Adrenal gland (tissue), 12 donors: ENCODE data around the gene CCNY. TPM values are rescaled to one million over a fixed set of nuclear protein-coding genes. Genes with fewer than 3 reads are reported as not detected.

ENCODE experiments used
- DNase-seq, 7 donors: peaks; one replicate each; pipeline ENCODE4 v3.0.0-alpha.2; 2019 to 2020
- H3K27ac ChIP-seq, 5 donors: fragments of 200-600 bp; sonication (generic) in 4 of 5; 1 replicate in 3 of 5; 2 replicates in 2 of 5; pipeline versions ENCODE4 v1.5.1 to v1.8.0; 2016 to 2020; ENCODE audit warnings: mild to moderate bottlenecking in 1 of 5
- H3K27me3 ChIP-seq: fragments of 200-600 bp; 2 replicates; pipeline ENCODE4 v1.8.0; 2021
- H3K36me3 ChIP-seq, 2 donors: fragments of 200-600 bp; replicated peaks in 1 of 2; 1 replicate in 1 of 2; 2 replicates in 1 of 2; pipeline versions ENCODE4 v1.5.1 to v1.8.0; 2018 to 2022
- H3K4me1 ChIP-seq, 2 donors: fragments of 200-600 bp; replicated peaks in 1 of 2; 1 replicate in 1 of 2; 2 replicates in 1 of 2; pipeline versions ENCODE4 v1.5.1 to v1.8.0; 2018 to 2021
- H3K4me3 ChIP-seq, 4 donors: fragments of 200-600 bp; sonication (generic) in 3 of 4; one replicate each; pipeline ENCODE4 v1.5.1; 2016 to 2018
- H3K9me3 ChIP-seq, 3 donors: fragments of 200-600 bp; sonication (generic) in 1 of 3; replicated peaks in 1 of 3; 1 replicate in 2 of 3; 2 replicates in 1 of 3; pipeline versions ENCODE4 v1.5.1 to v1.8.0; 2016 to 2021
- POLR2A ChIP-seq, 2 donors: fragments of 450-650 bp; IDR thresholded peaks; one replicate each; pipeline ENCODE4 v1.6.1; 2017; ENCODE audit warnings: antibody characterized with exemption in 2 of 2, mild to moderate bottlenecking in 2 of 2, moderate library complexity in 1 of 2
- WGBS, 4 donors: extraction: QIAGEN DNeasy Blood & Tissue Kit in 2 of 4; methylation state at CpG; one replicate each; pipeline versions ENCODE4 v1.1.5 to v1.1.7; 2013 to 2017; 5-methylcytosine and 5-hydroxymethylcytosine counted together
- intact Hi-C, 2 donors: fragments of 100-400 bp; cut with DNase I; formaldehyde crosslinking; loops; one replicate each; pipeline versions ENCODE4 v1.14.1 to v1.15.0; 2022 to 2023
- polyA plus RNA-seq, 3 donors: library from polyadenylated mRNA; stranded (reverse); fragments of 200-250 nt in 2 of 3; fragments of 350-450 nt in 1 of 3; fragmentation: Illumina TruSeq in 1 of 3; extraction: RNeasy Lipid Tissue Mini Kit (QIAGEN cat#74804) in 1 of 3; gene quantifications; one replicate each; pipeline ENCODE4 v1.2.3, GENCODE V29; 2013 to 2014
- total RNA-seq, 9 donors: library from RNA; depleted of rRNA in 4 of 9; stranded (reverse); fragments of >200 nt in 4 of 9; fragments of 120-200 nt in 1 of 9; fragmentation: NEBNext Ultra II Directional in 1 of 9; extraction: Animal tissue kit (Norgen Biotek cat#: 25700) in 1 of 9; gene quantifications; one replicate each; pipeline versions ENCODE4 v1.1.0 to v1.2.4, GENCODE V29; 2013 to 2023
- TF ChIP-seq, protein P1 (sequence below), 6 experiments: fragments of 450-650 bp in 4 of 6; fragments of 200-600 bp in 2 of 6; sonication (generic) in 1 of 6; IDR thresholded peaks; 1 replicate in 5 of 6; 2 replicates in 1 of 6; pipeline versions ENCODE4 v1.5.1 to v1.8.0; 2016 to 2021; ENCODE audit warnings: antibody characterized with exemption in 6 of 6, mild to moderate bottlenecking in 2 of 6, moderate library complexity in 1 of 6
- donor health status: healthy with polysubstance abuse.
- donor health status: Bipolar disorder and iron deficiency.
- donor health status: DM: yes; HTN: yes; CAD: no.
- donor health status: DM: no; HTN: no; CAD: no.
- donor health status: DM: no; HTN: no; CAD: no.
- donor health status: DM: yes; HTN: yes; CAD: no.

The CCNY gene
- total and polyA plus RNA-seq, 12 donors, result 18.3 to 87.0 (median 45.2) TPM

DNA sequence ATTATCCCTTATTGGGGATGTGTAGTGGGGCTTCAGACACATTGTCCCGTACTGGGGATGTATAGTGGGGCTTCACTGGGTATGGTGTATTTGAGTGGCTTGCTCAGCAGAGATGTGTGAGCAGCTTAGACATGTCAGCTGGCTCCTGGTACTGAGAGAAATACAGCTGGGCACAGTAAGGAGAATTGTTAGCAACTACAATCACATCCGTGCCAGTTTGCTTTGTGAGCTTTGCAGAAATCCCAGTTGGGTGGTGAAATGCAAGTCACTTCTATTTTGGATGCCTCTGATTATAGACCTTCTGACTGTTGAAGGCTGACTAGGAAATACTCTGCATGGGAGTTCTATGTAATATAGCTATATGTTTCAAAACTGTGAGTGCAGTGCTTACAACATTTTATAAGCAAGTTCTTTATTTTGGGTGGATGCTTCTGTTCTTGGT, 10.8 kb downstream of the CCNY start:
- no peaks in the 10 kb centered on the region for H3K9me3 ChIP-seq
- DNase-seq, result no peak
- H3K4me3 ChIP-seq, result no peak overlapping the region
- H3K27ac ChIP-seq, result no peak overlapping the region
- intact Hi-C loops, result no loop called here
- H3K36me3 ChIP-seq, result no peaks in the 10 kb centered on the region
- no peaks in the 10 kb centered on the region for H3K27me3 ChIP-seq
- no peak for TF ChIP-seq POLR2A (IDR thresholded peaks at IDR 0.05)
- H3K4me1 ChIP-seq, result peaks cover 7 to 33% of the 10 kb centered on the region in 2 donors
- WGBS, 4 donors, result 43 to 57% (median 48%) methylated on average over 2 of the region's 2 CpGs

DNA sequence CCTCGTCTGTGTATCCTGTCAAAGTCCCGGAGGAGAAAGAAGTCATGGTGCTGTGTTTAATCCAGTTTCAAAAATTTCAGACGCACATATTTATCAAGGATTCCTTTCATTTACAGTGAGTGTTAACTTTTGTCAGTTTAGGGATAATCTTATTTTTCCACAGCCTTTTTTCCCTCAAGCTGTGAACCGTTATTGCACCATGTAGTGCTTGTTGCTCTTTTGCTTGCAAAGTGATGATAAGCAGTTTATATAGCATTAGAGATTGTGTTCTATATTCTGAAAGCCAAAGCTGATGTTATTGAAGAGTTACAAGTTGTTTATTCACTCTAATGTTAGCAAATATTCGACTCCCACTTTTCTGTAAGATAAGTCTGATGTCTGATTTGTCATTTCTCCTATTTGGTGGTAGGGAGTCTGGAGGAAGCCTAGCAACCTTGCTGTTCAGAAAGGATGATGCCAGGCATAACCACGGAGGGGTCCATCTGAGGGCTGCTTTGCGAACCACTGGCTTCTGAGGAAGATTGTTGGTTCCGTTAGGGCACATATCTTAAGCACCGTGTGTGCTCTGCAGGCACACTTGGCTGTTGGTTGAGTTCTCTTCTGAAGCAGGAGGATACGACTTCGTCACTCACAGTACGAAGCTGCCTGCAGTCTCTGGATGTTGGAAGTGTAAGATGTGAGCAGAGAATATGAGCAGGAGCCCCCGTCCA, 11.7 kb downstream of the CCNY start:
- DNase-seq, result no peak
- 85 to 87% (median 86%) methylated on average over 13 of the region's 13 CpGs for WGBS, 4 donors
- H3K4me1 ChIP-seq, result peaks cover 7 to 33% of the 10 kb centered on the region in 2 donors
- no peak overlapping the region for H3K27ac ChIP-seq
- H3K27me3 ChIP-seq, result no peaks in the 10 kb centered on the region
- no peaks in the 10 kb centered on the region for H3K9me3 ChIP-seq
- no peaks in the 10 kb centered on the region for H3K36me3 ChIP-seq
- H3K4me3 ChIP-seq, result no peak overlapping the region
- no peak for TF ChIP-seq POLR2A (IDR thresholded peaks at IDR 0.05)
- TF ChIP-seq, protein P1, sequence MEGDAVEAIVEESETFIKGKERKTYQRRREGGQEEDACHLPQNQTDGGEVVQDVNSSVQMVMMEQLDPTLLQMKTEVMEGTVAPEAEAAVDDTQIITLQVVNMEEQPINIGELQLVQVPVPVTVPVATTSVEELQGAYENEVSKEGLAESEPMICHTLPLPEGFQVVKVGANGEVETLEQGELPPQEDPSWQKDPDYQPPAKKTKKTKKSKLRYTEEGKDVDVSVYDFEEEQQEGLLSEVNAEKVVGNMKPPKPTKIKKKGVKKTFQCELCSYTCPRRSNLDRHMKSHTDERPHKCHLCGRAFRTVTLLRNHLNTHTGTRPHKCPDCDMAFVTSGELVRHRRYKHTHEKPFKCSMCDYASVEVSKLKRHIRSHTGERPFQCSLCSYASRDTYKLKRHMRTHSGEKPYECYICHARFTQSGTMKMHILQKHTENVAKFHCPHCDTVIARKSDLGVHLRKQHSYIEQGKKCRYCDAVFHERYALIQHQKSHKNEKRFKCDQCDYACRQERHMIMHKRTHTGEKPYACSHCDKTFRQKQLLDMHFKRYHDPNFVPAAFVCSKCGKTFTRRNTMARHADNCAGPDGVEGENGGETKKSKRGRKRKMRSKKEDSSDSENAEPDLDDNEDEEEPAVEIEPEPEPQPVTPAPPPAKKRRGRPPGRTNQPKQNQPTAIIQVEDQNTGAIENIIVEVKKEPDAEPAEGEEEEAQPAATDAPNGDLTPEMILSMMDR (IDR thresholded peaks at IDR 0.05), result no peak
- intact Hi-C loops, result no loop called here

DNA sequence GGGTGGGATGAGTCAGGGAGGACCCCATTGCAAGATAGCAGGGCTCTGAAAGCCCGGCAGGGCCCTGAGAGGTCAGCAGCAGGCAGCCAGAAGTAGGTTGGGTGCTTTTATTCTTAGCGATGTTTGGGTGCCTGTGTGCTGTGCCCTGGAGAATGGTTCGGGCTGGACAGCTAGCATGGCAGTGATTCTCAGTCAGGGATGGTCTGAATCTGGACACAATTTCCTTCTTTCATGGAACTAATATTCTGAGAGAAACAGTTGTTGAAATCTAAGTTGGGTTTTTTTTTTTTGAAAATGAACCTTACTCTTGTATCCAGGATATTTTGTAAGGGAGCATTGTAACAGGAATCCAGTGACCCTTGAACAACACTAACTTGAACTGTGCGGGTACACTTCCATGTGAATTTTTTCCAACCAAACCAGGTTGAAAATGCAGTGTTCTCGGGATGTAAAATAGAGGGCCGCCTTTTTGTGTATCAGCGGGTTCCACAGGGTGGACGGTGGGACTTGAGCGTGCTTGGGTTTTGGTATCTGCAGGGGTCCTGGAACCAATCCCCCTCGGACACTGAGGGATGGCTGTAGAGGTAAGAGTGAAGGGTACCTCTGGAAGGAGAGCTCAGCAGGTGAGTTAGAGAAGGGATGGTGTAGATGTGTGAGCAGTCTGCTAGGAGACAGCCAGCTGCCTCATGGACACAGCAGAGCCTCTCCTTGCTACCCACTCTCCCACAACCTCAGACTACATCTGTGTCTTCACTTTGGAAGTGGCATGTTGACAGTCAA, 12.5 kb downstream of the CCNY start:
- no peaks in the 10 kb centered on the region for H3K9me3 ChIP-seq
- no peak overlapping the region for H3K27ac ChIP-seq
- no peaks in the 10 kb centered on the region for H3K27me3 ChIP-seq
- no peak overlapping the region for H3K4me3 ChIP-seq
- H3K4me1 ChIP-seq, result peaks cover 7 to 35% of the 10 kb centered on the region in 2 donors
- no peak for DNase-seq
- H3K36me3 ChIP-seq, result no peaks in the 10 kb centered on the region
- intact Hi-C loops, result no loop called here
- 95 to 98% (median 96%) methylated on average over 9 to 10 of the region's 10 CpGs for WGBS, 4 donors
- TF ChIP-seq, protein P1 (IDR thresholded peaks at IDR 0.05), result no peak
- no peak for TF ChIP-seq POLR2A (IDR thresholded peaks at IDR 0.05)

DNA sequence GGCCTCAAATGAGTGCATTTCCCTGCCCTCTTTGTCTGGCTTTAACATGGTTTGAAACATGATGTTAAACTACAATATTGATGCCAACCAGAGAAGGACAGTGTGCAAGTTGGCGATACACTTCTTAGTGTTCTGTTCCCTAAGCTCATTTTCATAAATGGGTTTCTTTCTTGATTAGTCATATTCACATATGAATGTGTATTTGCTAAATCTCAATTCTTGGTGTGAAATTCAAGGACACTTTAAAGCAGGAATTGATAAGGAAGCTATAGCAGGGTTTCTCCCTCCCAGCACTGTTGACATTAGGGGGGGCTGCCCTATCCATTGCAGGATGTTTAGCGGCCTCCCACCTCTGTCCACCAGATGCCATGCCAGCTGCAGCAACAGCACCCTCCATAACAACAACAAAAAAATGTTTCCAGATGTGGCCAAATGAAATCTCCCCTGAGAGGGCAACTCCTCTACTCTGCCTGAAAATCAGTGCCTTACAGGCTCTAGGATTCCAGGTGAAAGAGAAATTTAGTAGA, 13.1 kb downstream of the CCNY start:
- Histone ChIP-seq H3K27ac (no peak overlapping the region), H3K36me3 (no peaks in the 10 kb centered on the region), H3K27me3 (no peaks in the 10 kb centered on the region), H3K4me1 (peaks cover 7 to 37% of the 10 kb centered on the region in 2 donors), H3K4me3 (no peak overlapping the region), H3K9me3 (no peaks in the 10 kb centered on the region)
- WGBS, 4 donors, result 78 to 87% (median 80%) methylated on average over 2 of the region's 2 CpGs
- DNase-seq, result no peak
- no peak for TF ChIP-seq POLR2A (IDR thresholded peaks at IDR 0.05)
- TF ChIP-seq, protein P1 (IDR thresholded peaks at IDR 0.05), result no peak
- intact Hi-C loops, result no loop called here
